SKM-1 treated with dmso at 0.1 percent for 144 hours (cell line): ENCODE measurements around the gene CITED1.

ENCODE experiments used
- DNase-seq: peaks from one replicate; lab custom pipeline; 2025; ENCODE audit not compliant: unreplicated experiment; lab: John Stamatoyannopoulos, UW

CITED1 gene

GRCh38 chrX:72271091-72271788, 34.5 kb downstream of the CITED1 start:
- no peak for DNase-seq

GRCh38 chrX:72270316-72270866, 35.3 kb downstream of the CITED1 start:
- DNase-seq: no peak

- DNase-seq: no peak
Observed at GRCh38 chrX:72269671-72270251, 36.0 kb downstream of the CITED1 start.

GRCh38 chrX:72268597-72269365, 36.9 kb downstream of the CITED1 start:
- no peak for DNase-seq

GRCh38 chrX:72265263-72265662, 40.5 kb downstream of the CITED1 start:
- DNase-seq: no peak

- no peak for DNase-seq
Observed at GRCh38 chrX:72262077-72262476, 43.6 kb downstream of the CITED1 start.

- DNase-seq: no peak
Observed at GRCh38 chrX:72260448-72260847, 45.3 kb downstream of the CITED1 start.

GRCh38 chrX:72258174-72258573, 47.5 kb downstream of the CITED1 start:
- DNase-seq: no peak

- DNase-seq: no peak
Observed at GRCh38 chrX:72255864-72256263, 49.9 kb downstream of the CITED1 start.

GRCh38 chrX:72255445-72255844, 50.3 kb downstream of the CITED1 start:
- DNase-seq: no peak

GRCh38 chrX:72254816-72255215, 50.9 kb downstream of the CITED1 start:
- DNase-seq: no peak

- no peak for DNase-seq
Observed at GRCh38 chrX:72253686-72254085, 52.0 kb downstream of the CITED1 start.
